Measurements from ENCODE around the gene SLX4IP. TPM values are rescaled to one million over a fixed set of nuclear protein-coding genes. Genes with fewer than 3 reads are reported as not detected.

Gene SLX4IP
- total and polyA plus RNA-seq, 4 donors, result 1.2 to 9.5 (median 4.3) TPM

DNA sequence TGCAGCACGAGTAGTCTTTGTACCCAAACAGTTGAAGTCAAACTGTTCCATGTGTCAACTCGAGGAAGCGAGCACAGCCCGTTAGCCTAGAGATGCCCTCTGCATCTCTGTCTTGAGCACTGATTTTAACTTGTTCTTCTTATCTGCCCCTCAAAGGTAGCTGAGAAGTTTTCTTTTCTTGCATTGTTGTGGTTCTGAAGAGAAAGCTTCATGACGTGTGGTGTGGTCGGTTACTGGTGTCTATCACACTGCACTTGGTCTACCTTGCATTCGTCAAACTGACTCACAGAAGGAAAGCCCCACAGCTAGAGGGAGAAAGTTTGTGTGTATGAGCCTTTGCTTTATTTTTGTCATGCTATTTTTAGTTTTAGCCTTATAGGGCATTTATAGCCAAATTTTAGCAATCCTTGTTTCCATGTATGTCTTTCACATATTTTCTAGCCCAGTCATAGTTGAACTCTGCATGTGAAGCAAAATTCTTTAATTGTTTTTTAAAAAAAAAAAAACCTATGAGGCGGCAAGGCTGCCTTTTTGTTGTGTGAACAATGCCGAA, 123.6 kb downstream of the SLX4IP start:
- Histone ChIP-seq H3K9ac (ENCODE audit: insufficient read depth in 1 of 2, low read length in 2 of 2) (no peak overlapping the region), H3K9me3 (ENCODE audit: control insufficient read depth in 4 of 4, insufficient read depth in 3 of 4, low read length in 3 of 4) (no peaks in the 10 kb centered on the region), H3K27me3 (ENCODE audit: control insufficient read depth in 3 of 3, insufficient read depth in 3 of 3, low read length in 2 of 3) (no peaks in the 10 kb centered on the region), H3K4me1 (ENCODE audit: control insufficient read depth in 5 of 5, insufficient read depth in 5 of 5, low read length in 5 of 5) (peaks cover 0 to 1% (median 0%) of the 10 kb centered on the region in 5 donors), H3K27ac (ENCODE audit: low read depth in 1 of 2, low read length in 1 of 2) (no peak overlapping the region), H3K4me3 (no peak overlapping the region), H3K36me3 (ENCODE audit: control insufficient read depth in 4 of 4, insufficient read depth in 4 of 4, low read length in 4 of 4) (peaks cover 0 to 2% (median 0%) of the 10 kb centered on the region in 4 donors)
- TF ChIP-seq, protein P1, sequence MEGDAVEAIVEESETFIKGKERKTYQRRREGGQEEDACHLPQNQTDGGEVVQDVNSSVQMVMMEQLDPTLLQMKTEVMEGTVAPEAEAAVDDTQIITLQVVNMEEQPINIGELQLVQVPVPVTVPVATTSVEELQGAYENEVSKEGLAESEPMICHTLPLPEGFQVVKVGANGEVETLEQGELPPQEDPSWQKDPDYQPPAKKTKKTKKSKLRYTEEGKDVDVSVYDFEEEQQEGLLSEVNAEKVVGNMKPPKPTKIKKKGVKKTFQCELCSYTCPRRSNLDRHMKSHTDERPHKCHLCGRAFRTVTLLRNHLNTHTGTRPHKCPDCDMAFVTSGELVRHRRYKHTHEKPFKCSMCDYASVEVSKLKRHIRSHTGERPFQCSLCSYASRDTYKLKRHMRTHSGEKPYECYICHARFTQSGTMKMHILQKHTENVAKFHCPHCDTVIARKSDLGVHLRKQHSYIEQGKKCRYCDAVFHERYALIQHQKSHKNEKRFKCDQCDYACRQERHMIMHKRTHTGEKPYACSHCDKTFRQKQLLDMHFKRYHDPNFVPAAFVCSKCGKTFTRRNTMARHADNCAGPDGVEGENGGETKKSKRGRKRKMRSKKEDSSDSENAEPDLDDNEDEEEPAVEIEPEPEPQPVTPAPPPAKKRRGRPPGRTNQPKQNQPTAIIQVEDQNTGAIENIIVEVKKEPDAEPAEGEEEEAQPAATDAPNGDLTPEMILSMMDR (IDR thresholded peaks at IDR 0.05; ENCODE audit: control extremely low read depth, extremely low read depth), result no peak
- ATAC-seq (ENCODE audit: insufficient read depth, low FRiP score) (no peak), DNase-seq (peak in 1 of 3 donors; percentile 13)
- WGBS, 2 donors, result 70 to 84% methylated on average over 9 of the region's 9 CpGs

DNA sequence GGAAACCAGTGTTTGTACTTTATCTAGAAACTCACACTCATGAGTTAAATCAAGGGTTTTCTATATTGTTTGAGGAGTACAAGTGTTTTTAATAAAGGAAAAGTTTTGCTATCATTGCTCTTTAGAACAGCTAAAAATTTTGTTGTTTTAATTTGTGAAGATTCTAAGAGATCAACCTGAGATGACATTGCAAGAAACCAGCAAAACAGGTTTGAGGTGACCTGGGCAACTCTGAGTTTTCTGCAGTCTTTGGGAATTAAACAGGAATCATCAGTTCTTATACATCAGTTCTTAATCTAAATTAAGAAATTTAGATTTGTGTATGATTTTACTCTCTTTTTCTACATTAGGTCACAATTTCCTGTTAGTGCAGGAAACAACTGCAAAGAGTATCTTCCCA, 124.2 kb downstream of the SLX4IP start:
- no peaks in the 10 kb centered on the region for H3K27me3 ChIP-seq (ENCODE audit: control insufficient read depth in 3 of 3, insufficient read depth in 3 of 3, low read length in 2 of 3)
- no peak for DNase-seq
- H3K9me3 ChIP-seq (ENCODE audit: control insufficient read depth in 4 of 4, insufficient read depth in 3 of 4, low read length in 3 of 4), result no peaks in the 10 kb centered on the region
- no peak overlapping the region for H3K4me3 ChIP-seq
- ATAC-seq (ENCODE audit: insufficient read depth, low FRiP score), result no peak
- H3K4me1 ChIP-seq (ENCODE audit: control insufficient read depth in 5 of 5, insufficient read depth in 5 of 5, low read length in 5 of 5), result peaks cover 0 to 1% (median 0%) of the 10 kb centered on the region in 5 donors
- TF ChIP-seq, protein P1 (IDR thresholded peaks at IDR 0.05; ENCODE audit: control extremely low read depth, extremely low read depth), result no peak
- H3K27ac ChIP-seq (ENCODE audit: low read depth in 1 of 2, low read length in 1 of 2), result no peak overlapping the region
- peaks cover 0 to 2% (median 0%) of the 10 kb centered on the region in 4 donors for H3K36me3 ChIP-seq (ENCODE audit: control insufficient read depth in 4 of 4, insufficient read depth in 4 of 4, low read length in 4 of 4)
- H3K9ac ChIP-seq (ENCODE audit: insufficient read depth in 1 of 2, low read length in 2 of 2), result no peak overlapping the region

DNA sequence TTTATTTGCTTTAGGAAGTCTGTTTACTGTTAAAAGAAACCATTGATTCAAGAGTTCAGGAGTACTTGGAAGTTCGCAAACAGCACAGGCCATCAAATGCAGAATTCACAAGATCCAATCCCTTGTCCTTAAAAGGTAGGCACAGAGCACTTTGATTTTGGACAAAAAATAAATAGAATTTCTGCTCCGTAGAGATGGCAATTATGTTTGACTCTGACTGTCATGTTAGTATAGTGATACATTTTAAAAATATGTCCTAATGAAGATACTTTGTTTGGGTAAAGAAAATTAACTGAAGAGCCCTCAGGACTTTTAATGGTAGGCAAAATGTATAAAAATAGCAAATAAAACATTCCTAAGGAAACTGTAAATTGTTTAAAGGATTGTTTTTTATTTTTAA, 125.6 kb downstream of the SLX4IP start:
- H3K36me3 ChIP-seq (ENCODE audit: control insufficient read depth in 4 of 4, insufficient read depth in 4 of 4, low read length in 4 of 4), result peaks cover 0 to 2% (median 0%) of the 10 kb centered on the region in 4 donors
- no peak overlapping the region for H3K27ac ChIP-seq (ENCODE audit: low read depth in 1 of 2, low read length in 1 of 2)
- H3K9me3 ChIP-seq (ENCODE audit: control insufficient read depth in 4 of 4, insufficient read depth in 3 of 4, low read length in 3 of 4), result no peaks in the 10 kb centered on the region
- DNase-seq, result no peak
- ATAC-seq (ENCODE audit: insufficient read depth, low FRiP score), result no peak
- no peaks in the 10 kb centered on the region for H3K27me3 ChIP-seq (ENCODE audit: control insufficient read depth in 3 of 3, insufficient read depth in 3 of 3, low read length in 2 of 3)
- H3K9ac ChIP-seq (ENCODE audit: insufficient read depth in 1 of 2, low read length in 2 of 2), result no peak overlapping the region
- WGBS, 2 donors, result 86 to 92% methylated on average over 2 of the region's 2 CpGs
- H3K4me3 ChIP-seq, result no peak overlapping the region
- TF ChIP-seq, protein P1 (IDR thresholded peaks at IDR 0.05; ENCODE audit: control extremely low read depth, extremely low read depth), result no peak
- peaks cover 0 to 8% (median 1%) of the 10 kb centered on the region in 5 donors for H3K4me1 ChIP-seq (ENCODE audit: control insufficient read depth in 5 of 5, insufficient read depth in 5 of 5, low read length in 5 of 5)

DNA sequence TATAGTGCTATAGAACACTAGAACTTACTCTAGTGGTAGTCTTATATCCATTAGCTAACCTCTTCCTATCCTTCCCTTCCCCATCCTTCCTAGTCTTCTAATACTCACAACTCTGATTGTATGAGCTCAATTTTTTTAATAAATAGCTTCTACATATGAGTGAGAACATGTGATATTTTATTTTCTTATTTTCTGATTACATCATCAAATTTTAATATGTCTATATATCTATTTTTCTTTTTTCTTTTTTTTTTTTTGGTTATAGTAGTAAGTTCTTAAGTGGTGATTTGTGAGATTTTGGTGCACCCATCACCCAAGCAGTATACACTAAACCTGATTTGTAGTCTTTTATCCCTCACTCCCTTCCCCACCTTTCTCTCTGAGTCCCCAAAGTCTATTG, 126.2 kb downstream of the SLX4IP start:
- H3K9ac ChIP-seq (ENCODE audit: insufficient read depth in 1 of 2, low read length in 2 of 2), result no peak overlapping the region
- no peaks in the 10 kb centered on the region for H3K9me3 ChIP-seq (ENCODE audit: control insufficient read depth in 4 of 4, insufficient read depth in 3 of 4, low read length in 3 of 4)
- no peak for DNase-seq
- H3K27me3 ChIP-seq (ENCODE audit: control insufficient read depth in 3 of 3, insufficient read depth in 3 of 3, low read length in 2 of 3), result no peaks in the 10 kb centered on the region
- peaks cover 0 to 10% (median 1%) of the 10 kb centered on the region in 5 donors for H3K4me1 ChIP-seq (ENCODE audit: control insufficient read depth in 5 of 5, insufficient read depth in 5 of 5, low read length in 5 of 5)
- TF ChIP-seq, protein P1 (IDR thresholded peaks at IDR 0.05; ENCODE audit: control extremely low read depth, extremely low read depth), result no peak
- no peak overlapping the region for H3K4me3 ChIP-seq
- H3K36me3 ChIP-seq (ENCODE audit: control insufficient read depth in 4 of 4, insufficient read depth in 4 of 4, low read length in 4 of 4), result peaks cover 0 to 2% (median 0%) of the 10 kb centered on the region in 4 donors
- H3K27ac ChIP-seq (ENCODE audit: low read depth in 1 of 2, low read length in 1 of 2), result no peak overlapping the region
- ATAC-seq (ENCODE audit: insufficient read depth, low FRiP score), result no peak
